NCI-H146 (cell line): Measurements from ENCODE around the gene SLC25A28.

ENCODE experiments used
- DNase-seq: peaks from one replicate; lab custom pipeline; 2025; lab: John Stamatoyannopoulos, UW

The SLC25A28 gene, protein sequence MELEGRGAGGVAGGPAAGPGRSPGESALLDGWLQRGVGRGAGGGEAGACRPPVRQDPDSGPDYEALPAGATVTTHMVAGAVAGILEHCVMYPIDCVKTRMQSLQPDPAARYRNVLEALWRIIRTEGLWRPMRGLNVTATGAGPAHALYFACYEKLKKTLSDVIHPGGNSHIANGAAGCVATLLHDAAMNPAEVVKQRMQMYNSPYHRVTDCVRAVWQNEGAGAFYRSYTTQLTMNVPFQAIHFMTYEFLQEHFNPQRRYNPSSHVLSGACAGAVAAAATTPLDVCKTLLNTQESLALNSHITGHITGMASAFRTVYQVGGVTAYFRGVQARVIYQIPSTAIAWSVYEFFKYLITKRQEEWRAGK

DNA sequence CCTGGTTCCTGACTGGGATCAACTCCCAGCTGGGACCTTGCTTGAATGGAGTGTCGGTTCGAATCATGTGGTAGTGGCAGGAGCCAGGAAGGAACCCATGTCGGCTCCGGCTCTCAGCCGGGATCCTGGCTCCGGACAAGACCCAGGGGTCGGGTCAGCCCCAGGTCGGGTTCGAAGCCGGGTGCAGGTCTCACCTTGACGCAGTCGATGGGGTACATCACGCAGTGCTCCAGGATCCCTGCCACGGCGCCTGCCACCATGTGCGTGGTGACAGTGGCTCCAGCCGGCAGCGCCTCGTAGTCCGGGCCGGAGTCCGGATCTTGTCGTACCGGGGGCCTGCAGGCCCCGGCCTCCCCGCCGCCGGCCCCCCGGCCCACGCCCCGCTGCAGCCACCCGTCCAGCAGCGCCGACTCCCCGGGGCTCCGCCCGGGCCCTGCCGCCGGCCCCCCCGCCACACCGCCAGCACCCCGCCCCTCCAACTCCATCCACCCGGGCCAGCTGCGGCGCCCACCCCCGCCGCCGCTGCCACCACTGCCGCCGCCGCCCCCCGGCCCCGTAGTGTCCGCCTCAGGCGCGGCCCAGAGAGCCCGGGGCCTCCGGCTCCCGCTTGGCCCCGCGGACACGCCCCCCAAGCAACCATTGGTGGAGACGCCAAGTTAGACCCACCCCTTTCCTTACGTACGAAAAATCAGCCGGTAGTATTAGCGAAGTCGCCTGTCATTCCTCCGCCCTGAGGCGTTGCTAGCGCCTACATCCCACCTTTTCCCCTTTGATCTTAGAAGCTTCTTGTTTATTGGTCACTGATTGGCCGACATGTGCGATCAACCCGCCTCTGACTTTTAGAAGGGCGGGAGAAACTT is at the start of gene SLC25A28:
TSS of gene SLC25A28 (minus strand) at position 589 of the 860 bp plus-strand sequence. CDS start at position 485, 104 bp downstream.
- peak; percentile 100 for DNase-seq

DNA sequence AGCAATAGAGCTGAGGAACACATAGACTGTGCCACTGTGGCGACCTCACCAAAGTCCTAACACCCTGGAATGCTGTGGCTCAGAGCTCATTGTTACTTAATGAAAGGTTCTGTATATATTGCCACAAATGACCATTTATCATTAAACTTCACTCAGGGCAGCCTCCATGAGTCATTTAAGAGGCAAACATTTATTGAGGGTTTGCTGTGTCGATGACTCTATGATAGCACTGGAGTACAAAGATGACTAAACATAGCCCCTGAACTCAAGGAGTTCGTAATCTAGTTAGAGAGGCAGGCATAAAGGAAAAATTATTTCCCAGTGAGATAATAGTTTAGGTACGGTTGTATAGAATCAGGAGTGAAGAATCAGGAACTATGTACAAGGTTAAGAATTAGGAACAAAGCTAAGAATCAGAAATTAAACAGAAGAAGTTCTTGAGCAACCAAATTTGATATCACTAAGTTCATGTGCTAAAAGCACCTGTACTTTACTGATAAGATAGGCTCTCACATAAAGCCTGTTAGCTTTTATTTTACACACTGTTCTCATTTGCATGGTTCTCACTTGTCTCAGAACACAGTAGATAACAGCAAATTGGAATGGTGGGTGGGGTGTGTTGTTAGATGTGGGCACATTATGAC is 47.0 kb upstream of the SLC25A28 start:
- no peak for DNase-seq

DNA sequence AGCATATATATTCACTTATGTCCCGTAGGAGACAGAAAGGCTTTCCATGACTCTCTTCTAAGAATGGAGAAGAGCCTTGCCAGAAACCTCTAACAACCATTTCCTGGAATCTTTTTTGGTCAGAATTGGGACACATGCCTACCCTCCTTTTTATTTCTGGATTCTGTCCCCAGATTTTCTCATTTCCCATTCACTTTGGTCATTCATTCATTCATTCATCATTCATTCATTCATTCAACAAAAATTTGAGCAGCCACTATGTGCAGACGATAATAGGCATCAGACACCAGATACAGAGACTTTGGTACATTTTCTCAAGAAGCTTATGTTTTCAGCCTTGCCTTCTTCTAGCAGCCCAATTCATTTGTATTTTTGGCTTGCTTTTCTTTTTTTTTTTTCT is 45.1 kb upstream of the SLC25A28 start:
- no peak for DNase-seq

DNA sequence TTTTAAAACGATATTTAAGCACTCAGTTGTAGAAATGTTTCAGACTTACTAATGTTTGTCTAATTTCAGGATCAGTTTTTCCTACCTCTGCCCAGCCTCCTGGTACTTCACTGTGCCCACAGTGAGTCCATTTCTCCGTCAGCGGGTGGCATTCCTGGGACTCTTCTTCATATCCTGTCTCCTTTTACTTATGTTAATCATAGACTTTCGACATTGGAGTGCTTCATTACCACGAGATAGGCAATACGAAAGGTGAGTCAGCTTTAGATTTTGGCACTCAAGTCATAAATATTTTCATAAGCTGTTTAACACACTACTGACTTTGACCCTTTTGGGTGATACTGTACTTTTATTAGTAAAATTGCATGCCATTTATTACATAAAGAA is 41.1 kb upstream of the SLC25A28 start:
- no peak for DNase-seq

DNA sequence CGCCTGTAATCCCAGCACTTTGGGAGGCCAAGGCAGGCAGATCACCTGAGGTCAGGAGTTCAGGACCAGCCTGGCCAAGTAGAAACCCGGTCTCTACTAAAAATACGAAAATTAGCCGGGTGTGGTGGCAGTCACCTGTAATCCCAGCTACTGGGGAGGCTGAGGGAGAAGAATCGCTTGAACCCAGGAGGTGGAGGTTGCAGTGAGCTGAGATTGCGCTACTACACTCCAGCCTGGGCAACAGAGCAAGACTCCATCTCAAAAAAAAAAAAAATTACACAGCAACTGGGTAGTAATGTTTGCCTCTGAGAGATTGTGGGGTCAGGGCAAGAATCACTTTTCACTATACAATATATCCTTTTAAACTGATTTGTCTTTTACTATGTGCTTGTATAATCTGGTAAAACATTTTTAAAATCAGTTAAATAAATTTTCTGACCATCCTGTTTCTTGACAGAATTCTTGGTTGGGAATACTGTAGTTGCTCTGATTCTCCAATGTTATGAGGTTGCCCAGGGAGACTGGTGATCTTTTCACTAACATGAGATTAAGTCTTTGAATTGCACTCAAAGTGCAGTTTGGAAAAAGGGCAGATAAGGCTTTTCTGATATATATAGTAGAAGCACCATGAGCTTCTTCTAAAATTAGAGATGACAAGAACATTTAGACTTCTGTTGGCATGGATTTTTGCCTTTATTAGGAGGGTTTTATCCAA is 40.6 kb upstream of the SLC25A28 start:
- no peak for DNase-seq

DNA sequence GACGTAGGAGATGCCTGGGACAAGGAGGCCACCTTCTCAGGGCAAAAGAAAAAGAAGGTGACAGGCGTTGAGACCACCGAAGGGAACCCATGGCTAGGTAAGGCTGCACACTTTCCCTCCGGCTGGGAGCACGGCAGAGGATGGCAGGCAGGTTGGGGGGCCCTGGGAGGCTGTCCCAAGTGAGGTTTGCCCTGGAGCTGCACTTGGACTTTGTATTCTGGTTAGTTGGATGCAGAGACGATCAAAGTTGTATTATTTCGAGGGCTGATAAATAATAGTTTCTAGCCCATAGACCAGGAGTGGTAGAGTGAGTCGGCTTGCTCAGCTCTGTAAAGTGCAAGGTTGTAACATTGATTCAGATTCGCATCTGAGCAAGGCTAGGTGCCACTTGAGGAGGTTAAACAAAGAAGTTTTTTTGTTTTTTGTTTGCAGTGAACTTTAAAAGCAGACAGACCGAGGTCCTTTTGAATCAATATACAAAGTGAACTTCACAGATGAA is 39.7 kb upstream of the SLC25A28 start:
- peak; percentile 25 for DNase-seq

DNA sequence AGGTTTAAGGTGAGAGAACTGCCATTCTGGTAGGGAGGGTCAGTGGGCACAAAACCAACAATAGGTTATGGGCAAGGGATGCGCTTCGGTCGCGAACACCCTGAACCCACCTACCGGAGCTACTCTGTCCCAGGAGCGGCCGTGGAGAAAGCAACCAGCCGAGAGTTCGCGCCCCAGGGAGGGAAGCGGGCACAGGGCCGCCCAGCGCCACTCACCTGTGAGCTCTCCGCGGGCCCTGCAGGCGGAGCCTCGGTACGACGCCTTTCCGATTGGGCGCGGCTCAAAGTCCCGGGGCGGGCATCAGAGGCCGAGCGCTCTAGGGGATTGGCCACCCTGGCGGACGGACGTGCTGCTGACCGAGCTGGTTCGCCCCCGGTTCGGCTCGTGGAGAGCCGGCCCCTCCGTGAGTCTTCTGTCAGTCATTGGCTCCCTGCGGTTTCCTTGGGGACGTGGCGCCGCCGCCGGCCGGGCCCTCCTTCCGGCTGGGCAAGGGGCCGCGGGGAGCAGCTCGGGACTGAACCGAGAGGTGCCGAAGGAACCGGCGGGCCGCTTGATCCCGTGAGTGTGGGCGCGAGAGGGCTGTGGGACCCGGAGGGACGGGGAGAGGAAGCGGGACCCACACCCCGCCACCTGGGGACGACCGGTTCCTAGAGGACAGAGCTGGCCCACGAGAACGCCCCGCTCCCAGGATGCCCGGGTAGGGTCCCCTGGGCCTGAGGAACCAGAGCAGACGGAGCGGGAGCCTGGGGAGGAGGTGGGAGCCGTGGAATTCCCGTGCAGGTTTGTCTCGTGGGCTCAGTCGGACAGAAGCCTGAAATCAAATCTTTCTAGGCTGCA is 39.0 kb upstream of the SLC25A28 start, which contains the start of gene ENTPD7:
TSS of gene ENTPD7 (plus strand) at position 479 of the 837 bp plus-strand sequence. CDS start 448 bp downstream, outside the sequence.
- peak; percentile 97 for DNase-seq

DNA sequence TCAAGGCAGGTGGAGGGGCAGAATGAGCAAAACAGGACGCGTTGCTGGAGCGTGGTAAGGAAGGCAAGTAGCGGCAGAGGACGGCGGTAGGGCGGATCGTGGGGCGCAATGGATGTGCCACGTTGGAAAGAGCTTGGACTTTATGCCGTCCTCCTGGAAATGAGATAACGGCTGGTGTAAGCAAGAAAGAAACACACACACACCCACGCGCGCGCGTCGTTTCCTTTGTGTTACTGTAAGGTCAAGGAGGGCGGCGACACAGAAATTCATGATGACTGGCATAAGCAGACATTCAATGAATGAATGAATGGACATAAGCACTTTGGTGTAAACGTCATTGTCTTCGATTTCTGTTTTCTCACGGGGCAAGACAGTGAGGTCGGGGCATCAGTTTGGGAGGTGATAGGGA is 38.4 kb upstream of the SLC25A28 start:
- peak; percentile 16 for DNase-seq

DNA sequence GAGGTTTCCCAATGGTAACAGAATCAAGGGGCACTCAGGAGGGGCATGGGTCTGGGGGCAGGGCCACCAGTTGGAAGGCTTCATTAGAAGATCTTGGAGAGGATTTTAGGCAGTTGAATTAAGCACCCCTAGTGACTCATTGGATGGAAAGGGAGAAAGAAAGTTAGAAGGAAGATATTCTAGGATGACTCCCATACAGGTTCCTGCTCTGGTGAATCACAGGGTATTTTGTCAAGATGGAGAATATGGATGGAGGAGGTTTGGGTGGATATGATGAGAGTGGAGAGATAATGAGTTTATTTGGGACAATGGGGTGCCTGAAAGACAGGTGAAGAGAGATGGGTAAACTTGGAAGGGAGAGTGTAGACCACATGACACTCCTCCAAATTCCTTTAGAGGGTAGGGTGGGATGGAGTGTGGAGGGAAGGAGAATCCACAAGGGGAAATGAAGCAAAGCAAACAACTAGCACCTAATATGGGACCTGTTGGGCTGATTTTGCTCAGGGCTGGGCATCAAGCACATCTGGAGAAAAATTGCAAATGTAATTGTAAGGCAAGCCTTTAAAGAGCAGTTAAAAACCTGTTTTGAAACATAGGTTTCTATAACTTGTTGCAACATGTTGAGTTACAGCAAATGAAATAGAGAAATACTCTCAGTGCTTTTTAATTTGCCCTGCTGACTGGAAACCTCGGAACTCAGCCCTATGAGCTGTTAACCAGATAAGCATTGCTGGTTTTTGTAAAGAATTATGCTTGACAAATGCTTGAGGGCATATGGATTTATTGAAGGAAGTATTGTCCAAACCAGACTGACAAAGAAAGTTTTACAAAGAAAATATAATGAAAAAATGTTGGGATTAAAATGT is 36.2 kb upstream of the SLC25A28 start:
- no peak for DNase-seq

DNA sequence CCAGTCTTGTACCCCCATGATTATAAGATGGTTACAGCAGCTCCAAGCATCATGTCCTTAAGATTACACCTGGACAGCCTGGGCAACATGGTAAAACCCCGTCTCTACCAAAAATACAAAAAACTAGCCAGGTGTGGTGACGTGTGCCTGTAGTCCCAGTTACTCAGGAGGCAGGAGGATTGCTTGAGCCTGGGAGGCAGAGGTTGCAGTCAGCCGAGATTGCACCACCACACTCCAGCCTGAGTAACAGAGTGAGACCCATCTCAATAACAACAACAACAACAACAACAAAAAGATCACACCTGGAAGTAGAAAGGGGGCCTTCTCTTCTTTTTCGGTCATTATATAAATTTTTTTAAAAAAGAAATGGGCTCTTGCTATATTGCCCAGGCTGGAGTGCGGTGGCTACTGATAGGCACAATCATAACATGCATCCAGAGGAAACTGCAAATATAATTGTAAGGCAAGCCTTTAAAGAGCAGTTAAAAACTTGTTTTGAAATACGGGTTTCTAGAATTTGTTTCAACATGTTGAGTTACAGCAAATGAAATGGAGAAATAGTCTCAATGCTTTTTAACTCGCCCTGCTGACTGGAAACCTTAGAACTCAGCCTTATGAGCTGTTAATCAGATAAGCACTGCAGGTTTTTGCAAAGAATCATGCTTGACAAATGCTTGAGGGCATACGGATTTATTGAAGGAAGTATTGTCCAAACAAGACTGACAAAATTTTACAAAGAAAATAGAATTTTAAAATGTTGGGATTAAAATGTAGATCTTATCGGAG is 34.3 kb upstream of the SLC25A28 start:
- no peak for DNase-seq

DNA sequence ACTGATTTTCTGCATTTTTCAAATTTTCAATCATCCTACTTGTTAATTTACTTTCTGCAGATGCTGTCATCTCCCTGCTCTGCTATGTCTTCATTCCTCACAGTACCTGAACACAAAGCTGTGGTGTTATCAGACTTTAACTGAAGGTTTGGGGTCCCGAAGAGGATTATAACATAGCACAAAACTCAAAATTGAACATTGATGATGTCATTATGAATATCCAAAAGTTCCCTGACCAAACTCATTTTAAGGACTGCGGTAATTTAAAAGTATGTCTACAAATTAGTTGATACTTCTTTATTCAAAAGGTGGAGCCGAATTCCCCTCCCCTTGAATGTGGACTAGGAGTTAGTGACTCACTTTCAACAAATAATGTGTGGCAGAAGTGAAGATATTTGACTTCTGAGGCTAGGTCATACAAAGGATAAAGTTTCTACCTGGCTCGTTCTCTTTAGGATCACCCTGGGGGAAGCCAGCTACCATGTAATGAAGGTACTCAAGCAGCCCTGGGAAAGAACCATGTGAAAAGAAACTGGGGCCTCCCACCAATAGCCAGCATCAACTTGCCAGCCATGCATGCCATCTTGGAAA is 32.7 kb upstream of the SLC25A28 start:
- DNase-seq = no peak

DNA sequence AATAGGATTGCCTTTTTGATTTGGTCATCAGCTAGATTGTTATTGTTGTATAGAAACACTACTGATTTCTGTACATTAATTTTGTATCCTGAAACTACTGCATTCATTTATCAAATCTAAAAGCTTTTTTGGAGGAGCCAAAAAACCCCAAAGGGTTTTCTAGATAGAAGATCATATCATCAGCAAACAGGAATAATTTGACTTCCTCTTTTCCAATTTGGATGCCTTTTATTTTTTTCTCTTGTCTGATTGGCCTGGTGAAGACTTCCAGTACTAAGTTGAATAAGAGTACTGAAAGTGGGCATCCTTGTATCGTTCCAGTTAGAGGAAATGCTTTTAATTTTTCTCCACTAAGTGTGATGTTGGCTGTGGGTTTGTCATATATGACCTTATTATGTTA is 28.5 kb upstream of the SLC25A28 start:
- DNase-seq = no peak

DNA sequence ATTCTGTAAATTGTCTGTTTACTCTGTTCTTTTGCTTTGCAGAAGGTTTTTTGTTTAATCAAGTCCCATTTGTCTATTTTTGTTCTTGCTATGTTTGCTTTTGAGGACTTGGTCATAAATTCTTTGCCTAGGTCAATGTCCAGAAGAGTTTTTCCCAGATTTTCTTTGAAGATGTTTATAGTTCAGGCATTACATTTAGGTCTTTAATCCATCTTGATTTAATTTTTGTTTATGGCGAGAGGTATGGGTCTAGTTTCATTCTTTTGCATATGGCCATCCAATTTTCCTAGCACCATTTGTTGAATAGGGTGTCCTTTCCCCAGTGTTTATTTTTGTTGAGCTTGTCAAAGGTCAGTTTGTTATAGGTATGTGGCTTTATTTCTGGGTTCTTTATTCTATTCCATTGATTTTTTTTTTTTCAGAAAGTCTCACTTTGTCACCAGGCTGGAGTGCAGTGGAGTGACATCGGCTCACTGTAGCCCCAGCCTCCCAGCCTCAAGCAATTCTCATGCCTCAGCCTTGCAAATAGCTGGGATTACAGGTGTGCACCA is 27.4 kb upstream of the SLC25A28 start:
- no peak for DNase-seq

DNA sequence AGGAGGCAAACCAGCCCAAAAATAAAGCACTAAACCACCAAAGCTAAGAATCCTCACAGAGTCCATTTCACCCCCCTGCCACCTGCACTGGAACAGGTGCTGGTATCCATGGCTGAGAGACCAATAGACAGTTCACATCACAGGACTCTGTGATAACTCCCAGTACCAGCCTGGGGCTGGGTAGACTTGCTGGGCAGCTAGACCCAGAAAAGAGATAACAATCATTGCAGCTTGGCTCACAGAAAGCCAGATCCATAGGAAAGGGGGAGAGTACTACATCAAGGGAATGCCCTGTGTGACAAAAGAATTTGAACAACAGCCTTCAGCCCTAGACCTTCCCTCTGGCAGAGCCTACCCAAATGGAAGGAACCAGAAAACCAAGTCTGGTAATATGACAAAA is 13.6 kb upstream of the SLC25A28 start:
- DNase-seq = no peak

DNA sequence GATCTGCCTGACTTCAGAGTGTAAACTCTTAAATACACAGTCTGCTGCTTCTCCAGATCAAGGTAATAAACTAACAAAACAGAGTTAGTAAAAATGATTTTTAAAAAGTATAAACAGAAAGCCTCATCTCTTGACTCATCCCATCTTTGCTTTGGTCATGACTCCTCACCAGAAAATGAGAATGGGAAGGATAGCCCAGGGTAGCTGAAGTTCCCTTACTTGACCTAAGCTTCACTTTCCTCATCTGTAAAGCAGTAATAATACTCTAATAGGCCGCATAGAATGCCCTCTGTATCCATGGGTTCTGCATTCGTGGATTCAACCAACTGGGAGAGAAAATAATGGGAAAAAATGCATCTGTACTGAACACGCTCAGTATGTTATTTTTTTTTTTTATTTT is 11.3 kb upstream of the SLC25A28 start:
- DNase-seq = no peak

DNA sequence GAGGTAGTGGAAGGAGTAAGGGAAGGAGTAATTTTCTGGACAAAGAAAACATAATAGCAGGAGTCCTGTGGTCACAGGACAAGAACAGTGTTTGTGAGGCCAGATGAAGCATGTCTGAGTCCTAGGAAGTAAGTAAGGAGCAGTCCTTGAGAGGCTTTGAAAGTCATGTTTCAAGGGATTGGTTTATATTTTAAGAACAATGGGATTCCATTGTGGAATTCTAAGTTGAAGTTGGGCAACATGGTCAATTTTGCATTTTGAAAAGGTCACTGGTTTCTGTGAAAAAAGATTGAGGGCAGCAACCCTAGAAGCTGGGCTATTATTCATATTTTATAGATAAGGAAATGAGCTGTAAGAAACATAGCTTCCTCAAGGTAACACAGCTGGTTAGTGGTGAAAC is 10.8 kb upstream of the SLC25A28 start:
- DNase-seq = no peak

DNA sequence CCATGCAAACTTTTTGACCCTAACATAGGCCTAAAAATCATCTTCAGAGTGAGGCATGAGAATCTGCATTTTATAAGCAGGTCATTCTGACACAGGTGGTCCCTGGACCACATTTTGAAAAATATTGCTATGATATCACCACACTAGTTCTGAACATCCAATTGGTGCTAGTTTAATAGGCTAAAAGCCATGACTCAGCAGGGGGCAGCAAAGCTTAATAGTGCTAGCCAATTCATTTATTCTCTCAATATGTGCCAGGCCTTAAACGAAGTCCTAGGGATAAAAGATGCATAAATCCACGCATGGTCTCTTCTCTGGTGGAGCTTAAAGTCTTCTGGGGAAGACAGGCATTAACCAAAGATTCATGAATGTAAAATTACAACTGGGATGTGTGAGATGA is 10.2 kb upstream of the SLC25A28 start:
- DNase-seq = no peak

DNA sequence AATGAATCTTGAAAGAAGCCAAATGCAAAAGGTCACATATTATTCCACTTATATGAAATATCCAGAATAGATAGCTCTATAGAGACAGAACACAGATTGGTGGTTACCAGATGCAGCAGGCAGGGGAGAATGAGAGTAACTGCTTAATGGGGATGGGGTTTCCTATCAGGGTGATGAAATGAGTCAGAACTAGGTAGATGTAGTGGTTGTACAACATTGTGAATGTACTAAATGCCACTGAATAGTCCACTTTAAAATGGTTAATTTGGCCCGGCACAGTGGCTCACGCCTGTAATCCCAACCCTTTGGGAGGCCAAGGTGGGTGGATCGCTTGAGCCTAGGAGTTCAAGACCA is 9.4 kb upstream of the SLC25A28 start:
- DNase-seq = no peak
